ENCODE results near the gene OR4D9. TPM values are rescaled to one million over a fixed set of nuclear protein-coding genes. Genes with fewer than 3 reads are reported as not detected.
"Not testable (repeated sequence)": the region's sequence is repeated elsewhere in the genome, so short reads cannot be mapped to it uniquely, and the experiment has no call there.

The OR4D9 gene
- total and polyA plus RNA-seq, 2 experiments from 2014 or later = not detected

- H3K4me2 ChIP-seq = no peak overlapping the region
- Mint-ChIP-seq H3K4me3 (no peak overlapping the region), H3K9me3 (peaks cover under 1% of the 10 kb centered on the region; the same call in 1 of the 3 replicates)
Measured at GRCh38 chr11:59545179-59546020, 34.1 kb downstream of the OR4D9 start.

GRCh38 chr11:59547605-59548308, 36.4 kb downstream of the OR4D9 start:
- H3K27ac Mint-ChIP-seq = not testable (repeated sequence)

More at GRCh38 chr11:59545179-59546020, 34.1 kb downstream of the OR4D9 start:
- Histone ChIP-seq H3K36me3 (ENCODE audit: insufficient read depth) (no peaks in the 10 kb centered on the region), H3K79me2 (replicated peaks; ENCODE audit: insufficient read depth) (no peaks in the 10 kb centered on the region), H3K27me3 (ENCODE audit: insufficient read depth) (no peaks in the 10 kb centered on the region), H3K9me2 (ENCODE audit: insufficient read depth) (0 out of 2 replicates have a peak, but pooled peaks cover 4% of the 10 kb centered on the region), H3F3A (replicated peaks; ENCODE audit: low read depth) (no peaks in the 10 kb centered on the region), H3K27ac (ENCODE audit: low read depth) (no peak overlapping the region; the same call in 1 of the 2 replicates), H3K4me3 (no peak overlapping the region), H3K4me1 (ENCODE audit: insufficient read depth) (peaks cover 7% of the 10 kb centered on the region), H4K20me1 (replicated peaks; ENCODE audit: insufficient read depth) (no peaks in the 10 kb centered on the region), H2AFZ (peak overlapping the region; percentile 87)
- H3K27me3 Mint-ChIP-seq (ENCODE audit: insufficient read depth, low read depth, poor library complexity) = peaks cover 7% of the 10 kb centered on the region
- no peak overlapping the region for H3K27ac Mint-ChIP-seq
- peaks cover under 1% of the 10 kb centered on the region; the same call in 1 of the 3 replicates for H3K36me3 Mint-ChIP-seq (ENCODE audit: low read depth)
- H3K4me1 Mint-ChIP-seq = peaks cover 15% of the 10 kb centered on the region
- ATAC-seq (no peak), DNase-seq (ENCODE audit: low spot score) (peak; percentile 46)
- TF ChIP-seq EZH2phosphoT487 (IDR thresholded peaks at IDR 0.05; ENCODE audit: unreplicated experiment) = no peak
- no peak for TF ChIP-seq ZNF114 (CRISPR knock-in tag; IDR thresholded peaks at IDR 0.05)
- TF ChIP-seq CREB1 (CRISPR knock-in tag; IDR thresholded peaks at IDR 0.05; ENCODE audit: low read depth) = no peak
- TF ChIP-seq EZH2 (IDR thresholded peaks at IDR 0.05; ENCODE audit: low read depth, unreplicated experiment) = no peak
- no peak for TF ChIP-seq NANOG (IDR thresholded peaks at IDR 0.05; ENCODE audit: borderline replicate concordance)
- no peak for TF ChIP-seq STAT1 (IDR thresholded peaks at IDR 0.05; ENCODE audit: unreplicated experiment)
- TF ChIP-seq JUNB (IDR thresholded peaks at IDR 0.05; ENCODE audit: unreplicated experiment) = no peak
- no peak for TF ChIP-seq ZNF462 (CRISPR knock-in tag; IDR thresholded peaks at IDR 0.05)

More at GRCh38 chr11:59547605-59548308, 36.4 kb downstream of the OR4D9 start:
- Histone ChIP-seq H3K4me3 (0 out of 2 replicates have a peak overlapping the region, but pooled peaks have one; percentile 65), H3K4me2 (peak overlapping the region; percentile 80), H3K27ac (ENCODE audit: low read depth) (peak overlapping the region; percentile 95)
- not testable (repeated sequence) for H3K36me3 ChIP-seq (ENCODE audit: insufficient read depth); H4K20me1 ChIP-seq (replicated peaks; ENCODE audit: insufficient read depth); H3K79me2 ChIP-seq (replicated peaks; ENCODE audit: insufficient read depth); ATAC-seq; H2AFZ ChIP-seq; H3K27me3 ChIP-seq (ENCODE audit: insufficient read depth); H3K9me2 ChIP-seq (ENCODE audit: insufficient read depth); H3K4me1 ChIP-seq (ENCODE audit: insufficient read depth); H3F3A ChIP-seq (replicated peaks; ENCODE audit: low read depth)
- peaks cover 23% of the 10 kb centered on the region for H3K27me3 Mint-ChIP-seq (ENCODE audit: insufficient read depth, low read depth, poor library complexity)
- H3K4me1 Mint-ChIP-seq = peaks cover 16% of the 10 kb centered on the region
- peak overlapping the region; percentile 33; the same call in 1 of the 3 replicates for H3K4me3 Mint-ChIP-seq
- H3K36me3 Mint-ChIP-seq (ENCODE audit: low read depth) = peaks cover 10% of the 10 kb centered on the region; the same call in 2 of the 3 replicates
- peak; percentile 55 for DNase-seq (ENCODE audit: low spot score)
- peaks cover 12% of the 10 kb centered on the region; the same call in 2 of the 3 replicates for H3K9me3 Mint-ChIP-seq

Measured in GM23338 (cell line).